PC-3 (cell line): ENCODE results near the gene WDR11.

Source experiments
- CTCF ChIP-seq: fragments of 300-600 bp; sonication (generic); conservative IDR thresholded peaks from 2 replicates; pipeline ENCODE4 v1.5.1; 2017; ENCODE audit warnings: antibody characterized with exemption, low read depth, mild to moderate bottlenecking, low read length
- EZH2 ChIP-seq: fragments of 300-600 bp; sonication (generic); IDR thresholded peaks from one replicate; pipeline ENCODE4 v1.6.1; 2017; ENCODE audit warnings: antibody characterized with exemption, mild to moderate bottlenecking, low read length; ENCODE audit not compliant: unreplicated experiment
- EZH2phosphoT487 ChIP-seq: fragments of 300-600 bp; sonication (generic); IDR thresholded peaks from 2 replicates; pipeline ENCODE4 v1.6.1; 2018; ENCODE audit warnings: mild to moderate bottlenecking, antibody characterized with exemption, low read length, borderline replicate concordance

DNA sequence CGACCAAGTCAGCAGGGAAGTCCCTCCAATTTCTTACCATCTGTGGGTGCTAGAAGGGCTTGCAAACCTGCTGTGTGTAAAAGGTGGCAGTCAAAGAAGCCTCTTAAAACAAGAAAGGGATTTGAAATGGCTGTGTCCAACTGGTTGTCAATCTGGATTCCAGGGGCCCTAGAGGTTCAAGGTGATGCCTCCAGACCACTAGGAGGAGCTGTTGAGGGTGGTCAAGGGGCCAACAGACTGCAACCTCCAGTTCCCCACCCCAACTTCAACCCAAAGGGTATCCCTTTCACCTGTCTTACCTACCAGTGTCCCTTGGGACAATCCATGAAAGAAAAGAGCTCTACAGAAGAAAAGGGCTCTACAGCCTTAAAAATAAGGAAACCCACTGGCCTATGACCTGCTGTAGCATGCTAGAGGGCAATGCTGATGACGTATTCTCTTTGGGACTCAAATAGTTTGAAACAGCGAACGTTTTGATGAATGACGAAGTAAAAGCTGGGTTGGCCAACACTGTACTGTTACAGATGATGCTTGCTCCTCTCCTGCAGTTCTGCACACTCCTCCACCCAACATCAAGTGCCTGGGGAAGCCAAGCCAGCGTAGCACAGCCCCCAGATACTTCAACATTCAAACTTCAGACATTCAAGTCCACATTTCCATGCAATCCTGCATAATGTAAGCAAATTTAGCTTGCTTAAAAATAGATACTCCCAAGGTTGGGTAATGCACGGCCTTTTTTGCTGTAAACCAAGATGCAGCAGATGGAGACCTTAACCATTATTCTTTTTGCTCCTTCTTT is 45.9 kb upstream of the WDR11 start:
- TF ChIP-seq EZH2 (no peak), CTCF (no peak), EZH2phosphoT487 (no peak)
